Endothelial cell (in vitro differentiated cells): ENCODE data around the gene PPIE. TPM values are rescaled to one million over a fixed set of nuclear protein-coding genes. Genes with fewer than 3 reads are reported as not detected.
"Not testable (repeated sequence)": the region's sequence is repeated elsewhere in the genome, so short reads cannot be mapped to it uniquely, and the experiment has no call there.

Experiments
- DNase-seq: peaks from one replicate; pipeline ENCODE4 v3.0.0; 2021; ENCODE audit warnings: low spot score
- H3K27ac Mint-ChIP-seq: one replicate; pipeline ENCODE4 v1.8.0; 2021; ENCODE audit warnings: mixed read lengths, inconsistent platforms; ENCODE audit not compliant: unreplicated experiment
- H3K27me3 Mint-ChIP-seq: one replicate; pipeline ENCODE4 v1.8.0; 2021; ENCODE audit warnings: mild to moderate bottlenecking, moderate library complexity, mixed read lengths, inconsistent platforms; ENCODE audit not compliant: unreplicated experiment
- H3K36me3 Mint-ChIP-seq: one replicate; pipeline ENCODE4 v1.8.0; 2021; ENCODE audit warnings: mild to moderate bottlenecking, low read depth, mixed read lengths, inconsistent platforms; ENCODE audit not compliant: unreplicated experiment
- H3K4me1 Mint-ChIP-seq: one replicate; pipeline ENCODE4 v1.8.0; 2021; ENCODE audit warnings: mild to moderate bottlenecking, mixed read lengths, inconsistent platforms; ENCODE audit not compliant: unreplicated experiment
- H3K4me3 Mint-ChIP-seq: one replicate; pipeline ENCODE4 v1.8.0; 2021; ENCODE audit warnings: mild to moderate bottlenecking, mixed read lengths, inconsistent platforms; ENCODE audit not compliant: unreplicated experiment
- H3K9me3 Mint-ChIP-seq: one replicate; pipeline ENCODE4 v1.8.0; 2021; ENCODE audit warnings: mixed read lengths, inconsistent platforms; ENCODE audit not compliant: unreplicated experiment
- CTCF ChIP-seq: fragments of 200-600 bp; sonication (generic); IDR thresholded peaks from one replicate; pipeline ENCODE4 v1.5.0; 2021; ENCODE audit warnings: antibody characterized with exemption; ENCODE audit not compliant: unreplicated experiment
- total RNA-seq: library from RNA; stranded (reverse); fragmentation: NEBNext Ultra II Directional; extraction: Animal tissue kit (Norgen Biotek cat#: 25700); gene quantifications from one replicate; pipeline ENCODE4 v1.2.1, GENCODE V29; 2021; ENCODE audit not compliant: unreplicated experiment

Gene PPIE
- total RNA-seq, 1 donor from 2014 or later: 38.1 TPM

GRCh38 chr1:39760074-39761008, 21.7 kb downstream of the PPIE start:
- Mint-ChIP-seq H3K4me1 (no peaks in the 10 kb centered on the region), H3K4me3 (no peak overlapping the region), H3K27me3 (peaks cover 2% of the 10 kb centered on the region), H3K9me3 (no peaks in the 10 kb centered on the region), H3K36me3 (peaks cover 21% of the 10 kb centered on the region), H3K27ac (no peak overlapping the region)
- no peak for TF ChIP-seq CTCF
- no peak for DNase-seq

GRCh38 chr1:39761016-39761415, 22.3 kb downstream of the PPIE start:
- H3K27me3 Mint-ChIP-seq: peaks cover 2% of the 10 kb centered on the region
- no peak overlapping the region for H3K27ac Mint-ChIP-seq
- H3K9me3 Mint-ChIP-seq: no peaks in the 10 kb centered on the region
- H3K4me3 Mint-ChIP-seq: no peak overlapping the region
- DNase-seq: no peak
- H3K36me3 Mint-ChIP-seq: peaks cover 21% of the 10 kb centered on the region
- no peak for TF ChIP-seq CTCF
- H3K4me1 Mint-ChIP-seq: no peaks in the 10 kb centered on the region

- Mint-ChIP-seq H3K27ac (no peak overlapping the region), H3K4me1 (no peaks in the 10 kb centered on the region), H3K9me3 (no peaks in the 10 kb centered on the region), H3K4me3 (no peak overlapping the region), H3K36me3 (peaks cover 17% of the 10 kb centered on the region), H3K27me3 (peaks cover 2% of the 10 kb centered on the region)
- DNase-seq: no peak
- TF ChIP-seq CTCF: no peak
These were observed 23.0 kb downstream of the PPIE start for GRCh38 chr1:39761557-39762260.

GRCh38 chr1:39762550-39763540, 24.2 kb downstream of the PPIE start:
- Mint-ChIP-seq H3K4me1 (no peaks in the 10 kb centered on the region), H3K9me3 (no peaks in the 10 kb centered on the region), H3K27ac (no peak overlapping the region), H3K4me3 (no peak overlapping the region), H3K36me3 (peaks cover 11% of the 10 kb centered on the region), H3K27me3 (peaks cover 2% of the 10 kb centered on the region)
- TF ChIP-seq CTCF: no peak
- DNase-seq: no peak

GRCh38 chr1:39763619-39764374, 25.1 kb downstream of the PPIE start:
- H3K27ac Mint-ChIP-seq, H3K9me3 Mint-ChIP-seq, H3K27me3 Mint-ChIP-seq, H3K4me3 Mint-ChIP-seq, H3K4me1 Mint-ChIP-seq, DNase-seq, H3K36me3 Mint-ChIP-seq: not testable (repeated sequence)

GRCh38 chr1:39764512-39764911, 25.8 kb downstream of the PPIE start:
- not testable (repeated sequence) for H3K4me3 Mint-ChIP-seq, H3K27ac Mint-ChIP-seq, H3K4me1 Mint-ChIP-seq, H3K36me3 Mint-ChIP-seq, DNase-seq, H3K9me3 Mint-ChIP-seq, H3K27me3 Mint-ChIP-seq

- not testable (repeated sequence) for H3K27ac Mint-ChIP-seq, H3K4me1 Mint-ChIP-seq, H3K27me3 Mint-ChIP-seq, H3K36me3 Mint-ChIP-seq, H3K9me3 Mint-ChIP-seq, DNase-seq, H3K4me3 Mint-ChIP-seq
These were observed 27.8 kb downstream of the PPIE start for GRCh38 chr1:39766466-39766865.
